Fibroblast of the conjunctiva (primary cell): Measurements from ENCODE around the gene ADCY7.
"Not testable (repeated sequence)": the region's sequence is repeated elsewhere in the genome, so short reads cannot be mapped to it uniquely, and the experiment has no call there.

Source experiments
- DNase-seq: peaks from one replicate; pipeline ENCODE4 v3.0.0-alpha.2; 2010; ENCODE audit warnings: low read depth

ADCY7 gene

GRCh38 chr16:50266337-50267091 is at the start of gene ADCY7:
Gene ADCY7 (plus strand): TSS chr16:50266551. CDS start chr16:50288180, 21,629 bp downstream.
- DNase-seq, result peak; percentile 53

DNA sequence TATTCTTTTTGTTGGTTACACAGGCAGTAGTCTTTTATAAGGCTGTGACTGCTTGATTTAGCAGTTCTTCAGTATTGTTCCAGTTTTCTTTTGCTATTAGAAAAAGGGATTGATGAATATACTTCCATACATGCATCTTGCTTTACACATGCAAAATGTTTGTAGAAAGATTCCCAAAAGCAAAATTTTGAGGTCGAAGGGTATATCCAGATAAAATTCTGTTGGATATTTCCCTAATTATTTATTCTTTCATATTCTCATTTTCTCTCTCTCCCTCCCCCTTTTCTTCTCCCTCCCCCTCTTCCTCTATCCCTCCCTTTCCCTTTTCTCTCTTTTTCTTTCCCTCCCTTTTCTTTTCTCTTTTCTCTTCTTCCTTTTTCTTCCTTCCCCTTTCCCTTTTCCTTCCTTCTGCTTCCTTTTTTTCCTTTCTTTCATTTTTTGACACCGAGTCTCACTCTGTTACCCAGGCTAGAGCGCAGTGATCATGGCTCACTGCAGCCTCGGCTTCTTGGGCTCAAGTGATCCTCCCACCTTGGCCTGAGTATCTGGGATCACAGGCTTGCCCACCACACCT is 46.9 kb upstream of the ADCY7 start:
- DNase-seq, result no peak

GRCh38 chr16:50224286-50224685 is 42.1 kb upstream of the ADCY7 start:
- DNase-seq, result no peak

- no peak for DNase-seq
Observed at GRCh38 chr16:50227120-50227519, 39.2 kb upstream of the ADCY7 start.

- DNase-seq, result no peak
Observed at GRCh38 chr16:50227665-50228064, 38.7 kb upstream of the ADCY7 start.

GRCh38 chr16:50228364-50228868 is 37.9 kb upstream of the ADCY7 start:
- DNase-seq, result no peak

- no peak for DNase-seq
Observed at GRCh38 chr16:50229149-50229726, 37.1 kb upstream of the ADCY7 start.

- no peak for DNase-seq
Observed at GRCh38 chr16:50234771-50235556, 31.4 kb upstream of the ADCY7 start.

GRCh38 chr16:50235581-50235980 is 30.8 kb upstream of the ADCY7 start:
- no peak for DNase-seq

- no peak for DNase-seq
Observed at GRCh38 chr16:50238314-50238713, 28.0 kb upstream of the ADCY7 start.

DNA sequence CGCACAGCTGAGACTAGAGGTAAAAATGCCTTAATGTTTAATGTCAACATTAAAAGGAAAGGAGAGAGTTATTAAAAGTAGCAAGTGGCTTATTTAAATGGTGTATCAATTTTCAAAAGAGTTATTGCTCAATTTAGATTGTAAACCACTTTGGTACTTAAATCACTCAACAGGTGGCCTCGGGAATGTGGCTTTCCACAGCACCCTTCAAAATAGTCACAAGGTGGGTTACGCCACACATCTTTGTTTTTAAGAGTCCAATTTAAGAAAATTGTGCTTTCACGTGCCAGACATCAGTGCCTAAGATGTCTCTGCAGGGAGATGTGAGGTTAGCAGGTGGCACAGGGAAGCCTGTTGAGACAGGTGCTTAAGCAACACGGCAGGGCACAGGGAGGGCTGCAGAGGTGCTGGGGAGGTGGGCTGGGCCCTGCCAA is 27.5 kb upstream of the ADCY7 start:
- DNase-seq, result no peak

- not testable (repeated sequence) for DNase-seq
Observed at GRCh38 chr16:50243024-50243423, 23.3 kb upstream of the ADCY7 start.

DNA sequence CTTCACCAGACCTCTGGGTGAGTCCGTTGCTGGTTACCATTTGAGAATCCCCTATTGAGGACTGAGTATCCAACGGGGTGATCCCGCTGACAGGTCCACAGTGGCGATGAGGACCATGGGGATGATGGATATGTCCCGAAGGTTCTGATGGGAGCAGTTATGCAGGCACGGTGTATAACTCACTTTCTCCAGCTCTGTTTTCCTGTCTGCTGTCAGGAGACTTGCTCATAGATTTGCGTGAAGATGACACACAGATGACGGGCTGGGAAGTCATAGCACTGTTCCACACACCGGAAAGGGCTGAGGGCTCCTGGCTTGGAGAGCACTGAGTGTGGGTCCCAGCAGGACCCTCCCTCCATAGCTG is 22.2 kb upstream of the ADCY7 start:
- DNase-seq, result no peak

- DNase-seq, result no peak
Observed at GRCh38 chr16:50244504-50245416, 21.6 kb upstream of the ADCY7 start.

DNA sequence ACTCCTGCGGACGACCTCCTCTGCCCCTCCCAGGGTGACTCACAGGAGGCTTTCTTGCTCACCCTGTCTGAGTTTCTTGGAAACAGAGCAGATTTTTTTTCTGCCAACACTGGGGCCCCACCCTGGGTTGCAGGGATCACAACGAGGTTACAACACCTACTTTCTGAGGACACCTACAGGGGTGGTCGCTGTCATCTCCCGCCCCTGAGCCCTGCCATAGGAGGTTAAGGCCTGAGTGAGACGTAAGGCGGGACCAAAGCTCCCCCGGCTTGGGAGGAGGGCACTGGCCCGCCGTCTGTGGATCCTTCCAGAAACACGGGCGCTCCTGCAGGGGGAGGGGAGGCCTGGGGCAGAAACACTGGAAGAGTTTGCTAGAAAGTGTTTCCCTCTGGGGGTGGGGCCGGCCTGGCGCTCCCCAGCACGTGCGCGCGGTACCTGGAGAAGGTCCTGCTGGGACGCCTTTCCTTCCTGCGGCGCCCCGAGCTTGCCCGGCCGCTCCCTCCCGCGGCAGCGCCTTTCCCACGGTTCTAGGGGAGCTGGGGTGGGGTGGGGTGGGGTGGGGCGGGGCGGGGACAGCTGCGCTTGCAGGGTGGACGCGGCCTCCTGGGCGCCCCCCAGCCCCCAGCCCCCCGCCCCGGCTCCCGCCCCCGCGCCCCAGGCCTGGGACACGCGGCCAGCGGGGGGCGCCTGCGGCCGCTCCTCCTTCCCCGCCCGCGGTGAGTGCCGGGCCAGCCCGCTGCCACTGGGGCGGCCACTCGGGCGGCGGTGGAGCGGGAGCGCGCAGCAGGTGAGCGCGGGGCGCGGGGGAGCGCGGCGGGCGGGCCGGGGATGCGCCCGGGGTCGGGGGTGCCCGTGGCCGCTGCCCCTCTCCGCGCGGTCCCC is 20.7 kb upstream of the ADCY7 start:
- peak; percentile 77 for DNase-seq

GRCh38 chr16:50246299-50247122 is 19.8 kb upstream of the ADCY7 start:
- DNase-seq, result no peak

GRCh38 chr16:50247123-50247905 is 19.0 kb upstream of the ADCY7 start:
- DNase-seq, result no peak

DNA sequence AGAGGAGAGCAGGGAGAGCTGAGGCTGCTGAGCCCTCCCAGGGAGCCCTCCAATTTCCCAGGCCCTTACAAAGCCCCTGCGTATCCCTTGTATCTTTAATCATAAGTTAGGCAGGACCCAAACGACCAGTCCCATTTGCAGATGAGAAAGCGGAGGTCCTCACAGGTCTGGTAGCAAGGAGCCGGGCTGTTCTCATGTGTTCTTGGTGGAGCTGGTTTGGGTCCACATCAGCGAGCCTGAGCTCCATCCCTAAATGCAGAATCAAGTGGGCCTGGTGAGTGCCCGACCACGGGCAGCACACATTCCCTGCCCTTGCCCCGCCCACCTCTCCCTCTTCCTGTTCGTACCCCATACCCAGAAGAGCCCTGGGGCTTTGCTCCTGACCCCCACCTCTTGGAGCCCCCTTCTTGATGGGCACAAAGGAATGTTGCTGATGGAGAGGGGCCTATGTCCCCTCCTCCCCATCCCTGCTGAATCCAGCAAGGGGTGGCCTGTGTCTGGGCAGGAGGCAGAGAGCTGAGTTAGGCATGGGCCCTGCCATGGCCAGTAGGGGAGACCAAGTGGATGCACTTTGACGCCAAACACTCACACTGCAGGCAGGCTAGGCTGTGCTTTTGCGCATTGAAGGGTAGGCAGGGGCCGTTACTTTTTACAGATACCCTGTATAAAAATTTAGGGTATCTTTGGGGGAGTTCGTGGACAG is 18.3 kb upstream of the ADCY7 start:
- DNase-seq, result no peak
